Fibroblast of gingiva (primary cell): Measurements from ENCODE around the gene FHL2.
"Not testable (repeated sequence)": the region's sequence is repeated elsewhere in the genome, so short reads cannot be mapped to it uniquely, and the experiment has no call there.

Source experiments
- DNase-seq: peaks from one replicate; pipeline ENCODE4 v3.0.0-alpha.2; 2011; ENCODE audit warnings: low read depth

The FHL2 gene

DNA sequence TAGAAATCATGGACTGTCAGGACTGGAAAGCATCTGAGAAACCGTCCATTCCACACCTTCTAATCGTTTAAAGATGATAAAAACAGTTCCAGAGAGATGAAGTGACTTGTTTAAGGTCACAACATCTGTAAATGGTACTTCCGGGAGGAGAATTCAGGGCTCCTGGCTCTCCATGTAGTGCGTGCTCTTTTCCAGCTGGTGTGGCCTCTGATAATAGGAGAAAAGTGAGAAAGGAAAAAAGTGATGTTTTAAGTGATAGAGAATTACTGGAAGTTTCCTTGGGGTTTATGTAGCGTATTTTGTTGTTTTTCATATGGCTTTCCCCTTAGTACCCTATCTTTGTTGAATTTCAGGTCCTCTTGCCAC is 60.8 kb downstream of the FHL2 start:
- DNase-seq = no peak

DNA sequence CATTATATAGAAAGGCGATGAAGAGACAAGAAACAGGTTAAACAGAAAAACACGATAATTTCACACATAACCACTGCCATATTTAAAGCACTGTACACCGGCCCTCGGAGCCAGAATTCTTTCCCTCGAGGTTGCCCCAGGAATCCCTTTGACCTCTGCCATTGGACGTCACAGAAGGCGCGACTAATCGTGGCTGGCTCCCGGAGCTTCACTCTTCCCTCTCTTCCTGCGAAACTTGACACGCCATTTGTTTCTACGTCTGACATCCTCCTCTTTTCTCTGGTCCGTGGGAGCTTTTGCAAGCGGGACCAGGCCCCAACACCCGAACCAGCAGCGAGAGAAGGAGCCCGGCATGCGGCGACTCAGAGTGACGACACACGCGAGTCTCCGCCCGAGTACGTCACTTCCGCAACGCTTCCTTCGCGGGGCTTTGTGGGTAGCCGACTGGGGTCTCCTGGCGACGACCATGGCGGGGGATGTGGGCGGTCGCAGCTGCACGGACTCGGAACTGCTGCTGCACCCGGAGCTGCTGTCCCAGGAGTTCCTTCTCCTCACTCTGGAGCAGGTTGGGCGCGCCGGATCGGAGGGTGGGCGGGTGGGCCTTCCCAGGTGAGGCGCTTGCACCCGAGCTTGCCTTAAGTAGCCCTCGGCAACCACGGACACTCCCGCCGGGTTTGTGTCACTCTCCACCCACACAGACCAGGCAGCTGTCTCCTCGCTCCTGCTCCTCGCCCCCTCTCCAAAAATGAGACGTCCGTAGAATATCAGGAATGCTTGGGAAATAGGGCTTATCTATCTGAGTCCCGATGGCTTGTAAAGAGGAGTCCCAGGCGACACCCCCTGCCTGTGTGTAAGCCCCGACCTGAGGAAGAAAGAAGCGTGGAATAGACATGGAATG is 61.5 kb downstream of the FHL2 start, which contains the start of gene C2orf49:
Gene C2orf49 (plus strand): TSS at position 419 of the 898 bp plus-strand sequence. CDS start 48 bp downstream, at position 467.
- DNase-seq = peak; percentile 74

DNA sequence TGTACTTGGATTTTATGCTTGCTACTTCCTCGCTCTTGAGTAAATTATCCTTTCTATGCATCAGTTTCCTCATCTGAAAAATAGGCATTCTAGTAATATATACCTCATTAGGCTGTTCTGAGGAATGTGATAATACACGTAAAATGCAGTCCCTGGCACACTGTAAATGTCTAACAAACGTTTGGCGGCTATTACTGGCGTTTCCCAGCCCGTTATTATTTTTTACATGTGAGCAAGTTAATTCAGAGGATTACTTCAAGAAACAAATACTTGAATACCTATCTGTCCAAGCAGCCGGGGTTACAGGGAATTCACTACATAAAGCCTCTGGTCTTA is 62.1 kb downstream of the FHL2 start:
- no peak for DNase-seq

DNA sequence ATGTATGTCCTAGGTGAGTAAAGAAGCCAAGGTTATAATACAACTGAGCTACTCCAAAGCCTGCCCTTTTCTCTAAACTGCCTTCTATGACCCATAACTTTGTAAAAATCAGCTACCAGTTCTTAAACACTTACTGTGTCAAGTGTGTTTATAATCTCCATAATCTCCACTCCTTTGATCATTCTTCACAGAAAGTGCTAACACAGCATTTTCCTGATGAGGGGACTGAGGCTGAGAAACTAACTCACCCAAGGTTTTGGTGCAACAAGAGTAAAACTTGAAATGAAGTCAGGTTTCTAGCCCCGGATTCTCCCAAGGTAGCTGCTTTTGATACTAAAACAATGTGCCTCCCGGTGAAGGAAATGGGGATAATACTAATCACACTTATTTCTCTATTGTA is 63.4 kb downstream of the FHL2 start:
- no peak for DNase-seq

- no peak for DNase-seq
These were observed 64.6 kb downstream of the FHL2 start for GRCh38 chr2:105334211-105334610.

DNA sequence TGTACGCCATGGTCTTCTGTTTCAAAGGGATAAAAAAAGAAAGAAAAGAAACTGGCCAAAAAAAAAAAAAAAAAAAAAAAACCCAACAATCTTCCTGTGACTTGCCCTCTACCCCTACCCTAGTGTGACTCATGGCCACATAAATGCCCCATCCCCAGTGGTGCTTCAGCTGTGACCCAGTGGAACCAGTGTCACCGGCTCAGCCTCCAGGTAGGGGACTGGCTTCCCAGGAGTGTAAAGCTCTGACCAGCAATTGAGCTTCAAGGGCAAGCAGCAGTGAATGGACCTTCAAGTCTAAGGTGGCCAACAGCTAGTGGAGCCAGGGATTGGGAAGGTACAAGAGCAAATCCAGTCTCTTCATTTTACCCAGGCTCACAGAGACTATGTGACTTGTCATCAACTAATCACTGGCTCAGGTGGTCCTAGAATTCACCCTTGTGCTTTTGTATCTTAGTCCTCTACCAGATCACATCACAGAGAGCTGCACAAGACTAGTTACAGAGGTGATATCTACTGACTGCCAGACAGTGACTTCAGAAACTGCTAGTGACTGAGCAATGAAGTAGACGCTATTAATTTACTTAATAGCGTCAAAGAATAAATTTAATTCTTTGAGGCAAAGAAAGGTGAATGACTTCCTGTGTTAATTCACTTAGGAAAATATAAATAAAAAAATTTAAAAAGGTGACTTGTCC is 68.0 kb downstream of the FHL2 start:
- no peak for DNase-seq

GRCh38 chr2:105329561-105330495 is 69.0 kb downstream of the FHL2 start, which contains the start of gene TGFBRAP1:
TGFBRAP1 (minus strand) TSS chr2:105329735; CDS start chr2:105308301, 21,434 bp downstream.
- peak; percentile 47 for DNase-seq

DNA sequence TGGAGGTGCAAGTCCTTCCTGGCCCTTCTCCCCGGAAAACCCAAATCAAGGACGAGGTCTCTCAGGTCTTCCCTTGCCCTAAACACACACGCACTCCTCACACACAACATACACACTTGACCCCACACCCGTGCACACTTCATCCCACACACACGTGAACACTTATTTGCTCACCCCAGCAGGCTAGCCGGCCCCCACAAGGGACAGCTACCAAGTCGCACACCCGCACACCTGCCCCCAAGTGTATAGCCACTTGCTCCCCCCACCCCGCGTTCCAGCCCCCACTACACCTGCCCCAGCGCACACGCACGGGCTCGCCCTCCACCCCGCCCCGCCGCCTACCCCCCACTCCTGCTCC is 69.7 kb downstream of the FHL2 start:
- DNase-seq = no peak

DNA sequence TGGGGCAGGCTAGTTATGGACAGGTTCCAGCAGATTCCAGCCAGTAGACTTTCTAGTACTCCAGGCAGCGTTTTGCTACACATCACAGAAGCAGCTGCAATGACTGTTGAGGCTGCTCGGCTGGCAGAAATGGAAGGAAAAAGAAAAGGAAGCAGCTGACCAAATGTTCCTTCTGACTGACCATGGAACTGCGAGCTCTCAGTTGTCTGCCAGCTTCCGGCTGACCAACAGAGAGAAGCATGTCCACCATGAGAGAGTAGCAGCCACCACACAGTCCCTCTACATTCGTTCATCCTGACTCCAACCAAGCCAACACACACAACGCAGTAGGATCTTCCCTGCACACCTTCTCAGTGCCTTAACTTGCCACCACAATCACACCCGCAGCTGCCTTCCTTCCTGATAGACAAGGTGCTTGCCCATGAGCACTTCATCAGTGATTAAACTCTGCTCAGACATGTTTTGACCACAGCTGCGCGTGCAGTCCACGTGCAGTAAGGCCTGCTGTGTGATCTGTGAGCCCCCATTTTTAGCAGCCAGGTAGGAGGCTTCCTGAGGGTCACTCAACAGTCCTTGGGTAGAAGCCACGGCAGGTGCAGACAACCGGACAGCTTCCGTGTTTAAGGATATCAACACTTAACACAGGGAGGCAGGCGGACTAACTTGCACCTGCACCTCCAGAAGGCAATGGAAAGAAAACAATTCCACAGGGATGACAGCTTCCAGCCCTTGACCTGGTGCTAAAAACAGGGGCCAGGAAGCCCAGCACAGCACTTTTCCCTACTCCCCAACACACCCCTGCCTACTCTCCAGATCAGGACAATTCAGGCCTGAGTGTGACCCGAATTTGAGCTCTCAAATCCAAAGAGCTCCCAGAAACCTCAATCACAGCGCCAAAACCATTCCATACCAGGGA is 70.3 kb downstream of the FHL2 start:
- DNase-seq = peak; percentile 50

- no peak for DNase-seq
These were observed 71.2 kb downstream of the FHL2 start for GRCh38 chr2:105327690-105328089.

GRCh38 chr2:105327271-105327670 is 71.6 kb downstream of the FHL2 start:
- not testable (repeated sequence) for DNase-seq

DNA sequence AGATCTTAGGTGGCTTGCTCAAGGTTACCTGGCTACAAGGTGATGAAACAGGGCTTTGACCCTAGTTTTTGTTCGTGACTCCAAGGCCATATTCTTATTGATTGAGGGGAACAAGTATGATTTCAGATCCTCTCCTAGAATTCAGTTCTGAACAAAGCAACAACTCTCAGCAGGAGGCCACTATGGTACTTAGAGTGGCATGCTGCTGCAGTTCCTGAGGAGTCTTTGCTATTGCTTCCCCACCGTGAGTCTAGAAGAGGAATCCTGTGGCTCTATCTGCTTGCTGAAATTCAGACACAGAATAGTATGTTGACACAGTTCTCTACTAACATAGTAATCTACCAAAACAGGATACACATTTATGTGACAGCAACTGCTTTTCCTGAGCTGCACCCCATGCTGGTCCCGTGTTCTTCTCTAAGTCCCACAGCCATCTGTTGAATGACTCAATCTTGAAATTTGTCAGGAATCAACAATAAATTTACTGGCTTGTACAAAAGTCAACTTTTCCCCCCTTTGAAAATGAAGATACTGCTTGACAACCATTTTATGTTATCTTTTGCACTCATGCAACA is 73.4 kb downstream of the FHL2 start:
- DNase-seq = no peak

GRCh38 chr2:105324732-105325131 is 74.1 kb downstream of the FHL2 start:
- no peak for DNase-seq

GRCh38 chr2:105324101-105324500 is 74.8 kb downstream of the FHL2 start:
- no peak for DNase-seq

DNA sequence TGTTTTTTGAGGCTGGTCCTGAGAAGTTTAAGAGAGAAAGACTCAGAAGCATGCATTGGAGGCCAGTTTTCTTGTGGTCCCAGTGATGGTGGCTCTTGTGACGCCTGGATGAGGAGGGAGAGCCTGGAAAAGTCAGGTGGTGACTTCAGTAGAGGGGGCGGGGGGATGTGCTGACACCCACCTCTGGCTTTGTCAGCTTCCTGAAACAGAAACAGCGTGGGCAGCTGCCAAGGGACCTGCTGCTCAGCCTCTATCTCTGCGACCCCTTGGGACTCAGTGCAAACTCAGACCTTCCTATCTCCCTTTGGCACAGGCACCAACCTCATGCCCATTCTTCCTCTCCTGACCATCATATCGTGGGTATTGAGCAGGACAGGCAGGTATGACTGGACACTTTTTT is 75.7 kb downstream of the FHL2 start:
- DNase-seq = no peak

GRCh38 chr2:105321875-105322646 is 76.8 kb downstream of the FHL2 start:
- no peak for DNase-seq

GRCh38 chr2:105320651-105321215 is 78.1 kb downstream of the FHL2 start:
- no peak for DNase-seq

GRCh38 chr2:105317937-105318336 is 80.9 kb downstream of the FHL2 start:
- no peak for DNase-seq

DNA sequence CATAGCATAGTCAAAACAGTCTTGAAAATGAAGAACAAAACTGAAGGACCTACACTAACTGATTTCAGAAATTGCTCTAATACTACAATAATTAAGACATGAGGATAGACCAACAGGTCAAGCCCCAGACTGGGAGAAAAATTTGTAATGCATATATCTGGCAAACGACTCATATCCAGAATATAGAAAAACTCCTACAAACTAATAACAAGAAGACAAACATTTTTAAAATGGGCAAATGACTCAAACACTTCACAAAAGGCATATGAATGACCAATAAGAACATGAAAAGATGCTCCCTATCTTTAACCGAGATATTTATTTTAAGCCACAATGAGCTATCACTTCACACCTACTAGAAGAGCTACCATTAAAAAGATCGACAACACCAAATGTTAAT is 83.5 kb downstream of the FHL2 start:
- no peak for DNase-seq

DNA sequence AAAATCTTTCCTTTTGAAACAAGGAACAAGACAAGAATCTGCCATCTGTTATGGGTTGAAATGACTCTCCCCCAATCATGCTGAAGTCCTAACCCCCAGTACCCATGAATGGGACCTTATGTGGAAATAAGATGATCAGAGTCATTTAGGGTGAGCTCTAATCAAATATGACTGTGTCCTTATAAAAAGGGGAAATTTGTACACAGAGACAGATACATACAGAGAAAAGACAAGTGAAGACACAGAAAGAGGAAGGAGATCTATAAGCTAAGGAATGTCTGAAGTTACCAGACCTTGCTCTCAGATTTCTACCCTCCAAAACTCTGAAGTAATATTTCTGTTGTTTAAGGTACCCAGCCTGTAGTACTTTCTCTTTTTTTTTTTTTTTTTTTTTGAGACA is 85.0 kb downstream of the FHL2 start:
- no peak for DNase-seq
